ENCODE measurements around the gene KPTN.

Gene KPTN

GRCh38 chr19:47470447-47471195, 13.4 kb downstream of the KPTN start:
- DNase-seq (ENCODE audit: low spot score) (no peak), FAIRE-seq (no peak)

GRCh38 chr19:47469719-47470118, 14.3 kb downstream of the KPTN start:
- no peak for DNase-seq (ENCODE audit: low spot score)
- FAIRE-seq = no peak

- DNase-seq (ENCODE audit: low spot score) (no peak), FAIRE-seq (no peak)
These were observed 14.7 kb downstream of the KPTN start for GRCh38 chr19:47469363-47469700.

- no peak for DNase-seq (ENCODE audit: low spot score)
- no peak for FAIRE-seq
These were observed 16.1 kb downstream of the KPTN start for GRCh38 chr19:47467914-47468313.

- DNase-seq (ENCODE audit: low spot score) = no peak
- FAIRE-seq = no peak
These were observed 18.1 kb downstream of the KPTN start for GRCh38 chr19:47465957-47466356.

- FAIRE-seq (no peak), DNase-seq (ENCODE audit: low spot score) (no peak)
These were observed 19.2 kb downstream of the KPTN start for GRCh38 chr19:47464675-47465419.

- FAIRE-seq = no peak
- DNase-seq (ENCODE audit: low spot score) = no peak
These were observed 22.1 kb downstream of the KPTN start for GRCh38 chr19:47461876-47462275.

- no peak for DNase-seq (ENCODE audit: low spot score)
- no peak for FAIRE-seq
These were observed 24.5 kb downstream of the KPTN start for GRCh38 chr19:47459477-47459876.

GRCh38 chr19:47458672-47459071, 25.3 kb downstream of the KPTN start:
- DNase-seq (ENCODE audit: low spot score) = no peak
- no peak for FAIRE-seq

- DNase-seq (ENCODE audit: low spot score) (no peak), FAIRE-seq (no peak)
These were observed 27.1 kb downstream of the KPTN start for GRCh38 chr19:47456721-47457474.

- no peak for FAIRE-seq
- DNase-seq (ENCODE audit: low spot score) = no peak
These were observed 33.5 kb downstream of the KPTN start for GRCh38 chr19:47450478-47450877.

- no peak for DNase-seq (ENCODE audit: low spot score)
- no peak for FAIRE-seq
These were observed 35.7 kb downstream of the KPTN start for GRCh38 chr19:47448360-47448727.

GRCh38 chr19:47447470-47448359, 36.3 kb downstream of the KPTN start:
- FAIRE-seq = no peak
- DNase-seq (ENCODE audit: low spot score) = no peak

- DNase-seq (ENCODE audit: low spot score) (no peak), FAIRE-seq (no peak)
These were observed 37.2 kb downstream of the KPTN start for GRCh38 chr19:47446534-47447469.

GRCh38 chr19:47445937-47446402, 38.0 kb downstream of the KPTN start:
- DNase-seq (ENCODE audit: low spot score) (no peak), FAIRE-seq (no peak)

- DNase-seq (ENCODE audit: low spot score) (no peak), FAIRE-seq (no peak)
These were observed 38.5 kb downstream of the KPTN start for GRCh38 chr19:47445527-47445926.

GRCh38 chr19:47444388-47444821, 39.6 kb downstream of the KPTN start:
- FAIRE-seq (no peak), DNase-seq (ENCODE audit: low spot score) (no peak)

GRCh38 chr19:47443331-47443730, 40.7 kb downstream of the KPTN start:
- FAIRE-seq (no peak), DNase-seq (ENCODE audit: low spot score) (no peak)

- DNase-seq (ENCODE audit: low spot score) (no peak), FAIRE-seq (no peak)
These were observed 45.2 kb downstream of the KPTN start for GRCh38 chr19:47438793-47439220.

- FAIRE-seq (no peak), DNase-seq (ENCODE audit: low spot score) (no peak)
These were observed 46.5 kb downstream of the KPTN start for GRCh38 chr19:47437500-47437899.

Measured in RCC 7860 (cell line).